GM12878 (cell line): Measurements from ENCODE around the gene MANBA. TPM values are rescaled to one million over a fixed set of nuclear protein-coding genes. Genes with fewer than 3 reads are reported as not detected.

Source experiments
- ASH2L ChIP-seq: fragments of 300-600, 200-600 bp; sonication (generic); IDR thresholded peaks from 2 replicates; pipeline ENCODE4 v1.6.1; 2017; ENCODE audit warnings: low read depth, mild to moderate bottlenecking, borderline replicate concordance
- BACH1 ChIP-seq: fragments of 450-650 bp; IDR thresholded peaks from 2 replicates; pipeline ENCODE4 v1.6.1; 2017; ENCODE audit warnings: mild to moderate bottlenecking, borderline replicate concordance
- BHLHE40 ChIP-seq, 2 experiments: fragments of 450-650 bp in 1 of 2; IDR thresholded peaks; 2 replicates each; pipeline ENCODE4 v1.6.1; 2011 to 2017; ENCODE audit warnings: low read depth in 2 of 2, borderline replicate concordance in 1 of 2, improper control_type of control experiment in 1 of 2, low read length in 1 of 2, mild to moderate bottlenecking in 1 of 2
- BMI1 ChIP-seq: fragments of 450-650 bp; IDR thresholded peaks from 2 replicates; pipeline ENCODE4 v1.6.1; 2016; ENCODE audit warnings: mild to moderate bottlenecking, moderate library complexity, borderline replicate concordance
- CHD2 ChIP-seq: IDR thresholded peaks from 2 replicates; pipeline ENCODE4 v1.6.1; 2011; ENCODE audit warnings: low read depth, low read length, improper control_type of control experiment, borderline replicate concordance
- CREM ChIP-seq: IDR thresholded peaks from 2 replicates; pipeline ENCODE4 v1.6.1; 2014; ENCODE audit warnings: antibody characterized with exemption, low read depth
- CTCF ChIP-seq, 3 experiments: IDR thresholded peaks in 2 of 3; conservative IDR thresholded peaks in 1 of 3; 2 replicates each; pipeline ENCODE4 v1.5.1; 2011; ENCODE audit warnings: low read depth in 3 of 3, low read length in 3 of 3, mild to moderate bottlenecking in 3 of 3, control low read depth in 2 of 3, moderate library complexity in 2 of 3, inconsistent platforms in 1 of 3, mixed read lengths in 1 of 3; ENCODE audit not compliant: control insufficient read depth in 2 of 3, insufficient read depth in 1 of 3; ENCODE audit errors: extremely low read depth in 1 of 3
- ELK1 ChIP-seq: IDR thresholded peaks from 2 replicates; pipeline ENCODE4 v1.6.1; 2012; ENCODE audit warnings: low read depth, low read length, improper control_type of control experiment
- ETV6 ChIP-seq, 2 experiments: fragments of 450-650 bp in 1 of 2; IDR thresholded peaks in 1 of 2; conservative IDR thresholded peaks in 1 of 2; 2 replicates each; pipeline ENCODE4 v1.6.1; 2014; ENCODE audit warnings: antibody characterized with exemption in 1 of 2, borderline replicate concordance in 1 of 2, low read depth in 1 of 2, mild to moderate bottlenecking in 1 of 2, moderate library complexity in 1 of 2
- IRF4 ChIP-seq: IDR thresholded peaks from 2 replicates; pipeline ENCODE4 v1.6.1; 2011; ENCODE audit warnings: low read depth, low read length
- JUND ChIP-seq: IDR thresholded peaks from 2 replicates; pipeline ENCODE4 v1.6.1; 2012; ENCODE audit warnings: low read depth, mild to moderate bottlenecking, low read length, improper control_type of control experiment, moderate library complexity
- MYC ChIP-seq: IDR thresholded peaks from 2 replicates; pipeline ENCODE4 v1.6.1; 2011; ENCODE audit warnings: mild to moderate bottlenecking, low read length, moderate library complexity, inconsistent platforms; ENCODE audit not compliant: insufficient read depth, insufficient replicate concordance, insufficient read length, severe bottlenecking
- REST ChIP-seq: IDR thresholded peaks from 2 replicates; pipeline ENCODE4 v1.6.1; 2012; ENCODE audit warnings: mild to moderate bottlenecking, low read depth, low read length
- SUPT20H ChIP-seq: IDR thresholded peaks from 2 replicates; pipeline ENCODE4 v1.6.1; 2011; ENCODE audit warnings: low read depth, mild to moderate bottlenecking, low read length, moderate library complexity, borderline replicate concordance; ENCODE audit not compliant: control insufficient read depth
- SUZ12 ChIP-seq: fragments of 200-600 bp; sonication (generic); IDR thresholded peaks from one replicate; pipeline ENCODE4 v1.6.1; 2018; ENCODE audit warnings: antibody characterized with exemption, mild to moderate bottlenecking; ENCODE audit not compliant: unreplicated experiment
- TCF7 ChIP-seq: IDR thresholded peaks from 2 replicates; pipeline ENCODE4 v1.6.1; 2014; ENCODE audit warnings: antibody characterized with exemption, borderline replicate concordance
- WRNIP1 ChIP-seq: IDR thresholded peaks from 2 replicates; pipeline ENCODE4 v1.6.1; 2011; ENCODE audit warnings: low read depth, low read length, improper control_type of control experiment, borderline replicate concordance
- ZNF592 ChIP-seq: fragments of 450-650 bp; IDR thresholded peaks from 2 replicates; pipeline ENCODE4 v1.6.1; 2017; ENCODE audit warnings: mild to moderate bottlenecking, moderate library complexity
- polyA plus RNA-seq, 11 experiments: library from polyadenylated mRNA; depleted of rRNA in 4 of 11; unstranded in 6 of 11; stranded (reverse) in 5 of 11; fragments of >200 nt; fragmentation: Nextera tagmentation in 4 of 11; fragmentation: Illumina TruSeq in 1 of 11; extraction: Ambion mirVana in 4 of 11; extraction: Trizol in 1 of 11; gene quantifications; 1 replicate in 1 of 11; 2 replicates in 10 of 11; pipeline versions ENCODE4 v1.2.1 to v1.2.3, GENCODE V29; 2011 to 2016; ENCODE audit warnings: inconsistent platforms in 2 of 11, missing spikeins in 2 of 11, low read depth in 1 of 11
- total RNA-seq, 4 experiments: library from RNA; depleted of rRNA in 3 of 4; stranded (reverse); fragments of >200 nt in 3 of 4; fragmentation: Illumina TruSeq in 1 of 4; extraction: Trizol in 1 of 4; gene quantifications; 2 replicates each; pipeline versions ENCODE4 v1.2.1 to v1.2.3, GENCODE V29; 2013 to 2021

The MANBA gene
- total and polyA plus RNA-seq, 10 of the 15 experiments (the other 5 are each of a cell fraction or from before 2014, with no cell fraction given) = 3.8 to 19.0 (median 12.5) TPM

DNA sequence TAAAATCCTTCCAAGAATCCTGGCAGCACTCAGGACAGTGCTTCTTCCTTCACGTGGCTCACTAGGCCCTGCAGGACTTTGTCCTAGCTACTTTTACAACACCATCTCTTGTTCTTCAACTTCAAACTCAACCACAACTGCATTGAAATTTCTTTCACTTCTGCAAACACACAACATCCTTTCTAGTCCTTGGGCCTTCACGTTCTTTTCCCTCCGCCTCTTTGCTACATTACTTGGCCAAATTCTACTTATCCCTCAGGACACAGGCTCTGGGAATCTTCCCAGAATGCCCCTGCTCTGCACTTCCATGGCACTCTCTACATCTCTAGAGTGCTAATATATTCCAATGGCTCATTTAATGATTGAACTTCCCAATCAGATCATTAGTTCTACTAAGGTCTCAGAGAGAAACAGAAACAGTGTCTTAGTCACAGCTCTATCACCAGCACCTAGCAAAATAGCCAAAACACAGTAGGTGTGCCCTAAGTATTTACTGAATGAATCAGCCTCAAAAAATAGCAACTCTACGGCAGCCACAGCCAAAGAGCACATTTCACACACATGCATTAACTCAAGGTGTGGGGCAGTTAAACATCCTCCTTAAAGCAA, 73.3 kb downstream of the MANBA start (continued):
- TF ChIP-seq BHLHE40 (IDR thresholded peaks at IDR 0.05; ENCODE audit: borderline replicate concordance in 1 of 2, low read depth in 2 of 2, low read length in 1 of 2) (peak; percentile 57 to 68; a peak in 3 of 4 replicates), ELK1 (no peak), IRF4 (peak; percentile 64), CHD2 (no peak), CREM (no peak), REST (peak; percentile 57; the same call in 1 of the 2 replicates), MYC (no peak), BMI1 (no peak), JUND (0 out of 2 replicates have a peak, but pooled peaks have one; percentile 11), ASH2L (peak; percentile 82; the same call in 1 of the 2 replicates), ZNF592 (no peak), SUPT20H (no peak), BACH1 (no peak), SUZ12 (no peak), TCF7 (no peak), ETV6 (conservative IDR thresholded peaks at IDR 0.05 in 1 of 2, IDR thresholded peaks at IDR 0.05 in 1 of 2; ENCODE audit: borderline replicate concordance in 1 of 2, low read depth in 1 of 2) (no peak; a peak in 1 of 4 replicates), CTCF (IDR thresholded peaks at IDR 0.05 in 2 of 3, conservative IDR thresholded peaks at IDR 0.05 in 1 of 3; ENCODE audit: control insufficient read depth in 2 of 3, extremely low read depth in 1 of 3, insufficient read depth in 1 of 3, low read depth in 3 of 3, low read length in 3 of 3) (no peak), WRNIP1 (no peak)
